Neuronal stem cell (in vitro differentiated cells): ENCODE results near the gene DBF4.
"Not testable (repeated sequence)": the region's sequence is repeated elsewhere in the genome, so short reads cannot be mapped to it uniquely, and the experiment has no call there.

ENCODE experiments used
- DNase-seq: peaks from one replicate; pipeline ENCODE4 v3.0.0-alpha.2; 2013; ENCODE audit warnings: low spot score
- H2AFZ ChIP-seq: one replicate; pipeline ENCODE4 v1.6.1; 2013; ENCODE audit warnings: mild to moderate bottlenecking, low read length, inconsistent platforms
- H2AK5ac ChIP-seq: 2 replicates; pipeline ENCODE4 v1.6.1; 2013; ENCODE audit warnings: low read depth, mild to moderate bottlenecking, inconsistent platforms, low read length, moderate library complexity, mixed read lengths
- H2BK120ac ChIP-seq: 2 replicates; pipeline ENCODE4 v1.6.1; 2013; ENCODE audit warnings: low read depth, mild to moderate bottlenecking, inconsistent platforms, low read length, moderate library complexity, mixed read lengths
- H2BK12ac ChIP-seq: one replicate; pipeline ENCODE4 v1.6.1; 2013; ENCODE audit warnings: low read length, inconsistent platforms
- H2BK15ac ChIP-seq: 2 replicates; pipeline ENCODE4 v1.6.1; 2013; ENCODE audit warnings: mild to moderate bottlenecking, low read length, inconsistent platforms, mixed read lengths
- H2BK5ac ChIP-seq: one replicate; pipeline ENCODE4 v1.6.1; 2013; ENCODE audit warnings: inconsistent platforms, mild to moderate bottlenecking, low read length, moderate library complexity
- H3K14ac ChIP-seq: one replicate; pipeline ENCODE4 v1.6.1; 2013; ENCODE audit warnings: low read length, inconsistent platforms
- H3K18ac ChIP-seq: 2 replicates; pipeline ENCODE4 v1.6.1; 2013; ENCODE audit warnings: low read length, inconsistent platforms
- H3K23ac ChIP-seq: 2 replicates; pipeline ENCODE4 v1.6.1; 2013; ENCODE audit warnings: low read depth, mild to moderate bottlenecking, mixed read lengths, low read length, inconsistent platforms; ENCODE audit not compliant: poor library complexity
- H3K27ac ChIP-seq: replicated peaks from 3 replicates; pipeline ENCODE4 v1.5.1; 2013; ENCODE audit warnings: low read length, inconsistent platforms
- H3K27me3 ChIP-seq, 3 experiments: 2 replicates each; pipeline ENCODE4 v1.6.1; 2013; ENCODE audit warnings: low read length in 3 of 3, mild to moderate bottlenecking in 2 of 3, inconsistent platforms in 1 of 3, low read depth in 1 of 3, mixed read lengths in 1 of 3, moderate library complexity in 1 of 3; ENCODE audit not compliant: control insufficient read depth in 3 of 3, insufficient read depth in 3 of 3
- H3K36me3 ChIP-seq, 2 donors: replicated peaks in 1 of 2; 2 replicates each; pipeline ENCODE4 v1.6.1; 2013; ENCODE audit warnings: low read length in 2 of 2; ENCODE audit not compliant: control insufficient read depth in 2 of 2, insufficient read depth in 2 of 2
- H3K4ac ChIP-seq: 2 replicates; pipeline ENCODE4 v1.6.1; 2013; ENCODE audit warnings: inconsistent platforms, mild to moderate bottlenecking, low read length, moderate library complexity
- H3K4me1 ChIP-seq, 2 donors: 1 replicate in 1 of 2; 2 replicates in 1 of 2; pipeline ENCODE4 v1.6.1; 2013; ENCODE audit warnings: low read length in 2 of 2, low read depth in 1 of 2; ENCODE audit not compliant: control insufficient read depth in 2 of 2, insufficient read depth in 1 of 2
- H3K4me2 ChIP-seq: one replicate; pipeline ENCODE4 v1.6.1; 2013; ENCODE audit warnings: mild to moderate bottlenecking, low read length, inconsistent platforms; ENCODE audit not compliant: insufficient read depth, poor library complexity, severe bottlenecking
- H3K4me3 ChIP-seq, 2 donors: 2 replicates each; pipeline ENCODE4 v1.5.1; 2013; ENCODE audit warnings: low read length in 2 of 2, mild to moderate bottlenecking in 2 of 2, inconsistent platforms in 1 of 2, moderate library complexity in 1 of 2
- H3K79me1 ChIP-seq: one replicate; pipeline ENCODE4 v1.6.1; 2013; ENCODE audit warnings: low read depth, mild to moderate bottlenecking, inconsistent platforms, low read length, moderate library complexity
- H3K9ac ChIP-seq: one replicate; pipeline ENCODE4 v1.6.1; 2013; ENCODE audit warnings: mild to moderate bottlenecking, low read depth, low read length, inconsistent platforms; ENCODE audit not compliant: poor library complexity
- H3K9me3 ChIP-seq, 2 donors: replicated peaks in 1 of 2; 2 replicates each; pipeline versions ENCODE3 to v1.6.1; 2013; ENCODE audit warnings: low read length in 2 of 2, mild to moderate bottlenecking in 2 of 2, inconsistent platforms in 1 of 2, low read depth in 1 of 2, mixed read lengths in 1 of 2, moderate library complexity in 1 of 2; ENCODE audit not compliant: control insufficient read depth in 2 of 2, insufficient read depth in 1 of 2
- H4K8ac ChIP-seq: one replicate; pipeline ENCODE4 v1.6.1; 2013; ENCODE audit warnings: low read depth, mild to moderate bottlenecking, inconsistent platforms, low read length, moderate library complexity
- H4K91ac ChIP-seq: one replicate; pipeline ENCODE4 v1.6.1; 2013; ENCODE audit warnings: low read length, low read depth, mild to moderate bottlenecking, inconsistent platforms; ENCODE audit not compliant: poor library complexity
- WGBS, 2 donors: extraction: QIAGEN DNeasy Blood & Tissue Kit; methylation state at CpG; one replicate each; pipeline ENCODE4 v1.1.7; 2013; ENCODE audit warnings: missing lambda C conversion rate in 2 of 2, mixed read lengths in 1 of 2; ENCODE audit not compliant: insufficient read length in 2 of 2, insufficient replicate concordance in 1 of 2; ENCODE audit errors: extremely low coverage in 2 of 2; 5-methylcytosine and 5-hydroxymethylcytosine counted together

DBF4 gene

GRCh38 chr7:87941138-87941537 lies 64.8 kb downstream of the DBF4 start:
- Histone ChIP-seq H3K27me3 (no peaks in the 10 kb centered on the region), H3K23ac (no peak overlapping the region), H3K4ac (no peak overlapping the region), H4K91ac (no peak overlapping the region), H3K36me3 (peaks cover 0 to 11% of the 10 kb centered on the region in 2 donors), H2BK120ac (no peak overlapping the region), H3K4me3 (no peak overlapping the region), H2BK5ac (no peak overlapping the region), H3K27ac (no peak overlapping the region), H3K4me2 (no peak overlapping the region), H2AFZ (no peak overlapping the region), H4K8ac (no peak overlapping the region), H2BK12ac (no peak overlapping the region), H2AK5ac (no peak overlapping the region), H3K4me1 (no peaks in the 10 kb centered on the region), H3K79me1 (no peaks in the 10 kb centered on the region), H3K9me3 (no peaks in the 10 kb centered on the region), H2BK15ac (no peak overlapping the region), H3K18ac (no peak overlapping the region), H3K9ac (no peak overlapping the region), H3K14ac (no peak overlapping the region)
- WGBS, 2 donors, result no CpG with 5 or more reads among the region's 4 CpGs
- DNase-seq, result no peak

GRCh38 chr7:87944547-87944946 lies 68.3 kb downstream of the DBF4 start:
- H3K27me3 ChIP-seq, result no peaks in the 10 kb centered on the region
- no peak overlapping the region for H3K18ac ChIP-seq
- H4K91ac ChIP-seq, result no peak overlapping the region
- no peak overlapping the region for H3K4ac ChIP-seq
- H2AK5ac ChIP-seq, result no peak overlapping the region
- H2AFZ ChIP-seq, result no peak overlapping the region
- no peaks in the 10 kb centered on the region for H3K79me1 ChIP-seq
- H3K9me3 ChIP-seq, result no peaks in the 10 kb centered on the region
- H3K4me2 ChIP-seq, result no peak overlapping the region
- no peaks in the 10 kb centered on the region for H3K4me1 ChIP-seq
- DNase-seq, result no peak
- H3K36me3 ChIP-seq, result no peaks in the 10 kb centered on the region
- no peak overlapping the region for H3K23ac ChIP-seq
- no peak overlapping the region for H2BK5ac ChIP-seq
- no peak overlapping the region for H2BK12ac ChIP-seq
- H3K14ac ChIP-seq, result no peak overlapping the region
- H2BK15ac ChIP-seq, result no peak overlapping the region
- H3K4me3 ChIP-seq, result no peak overlapping the region
- no peak overlapping the region for H3K9ac ChIP-seq
- H3K27ac ChIP-seq, result no peak overlapping the region
- H4K8ac ChIP-seq, result no peak overlapping the region
- WGBS, 2 donors, result no CpG with 5 or more reads among the region's 3 CpGs
- no peak overlapping the region for H2BK120ac ChIP-seq

- H2BK5ac ChIP-seq, H3K36me3 ChIP-seq, H3K79me1 ChIP-seq, H3K4me3 ChIP-seq, DNase-seq, H3K23ac ChIP-seq, H3K14ac ChIP-seq, H2AFZ ChIP-seq, H3K4me2 ChIP-seq, H3K4ac ChIP-seq, H2BK12ac ChIP-seq, H3K4me1 ChIP-seq, H3K27me3 ChIP-seq, H4K8ac ChIP-seq, H3K27ac ChIP-seq, H3K18ac ChIP-seq, H3K9ac ChIP-seq, H2AK5ac ChIP-seq, H2BK15ac ChIP-seq, H2BK120ac ChIP-seq, H4K91ac ChIP-seq, H3K9me3 ChIP-seq: not testable (repeated sequence)
These were observed 69.6 kb downstream of the DBF4 start for GRCh38 chr7:87945926-87946325.

- no peak overlapping the region for H3K18ac ChIP-seq
- H3K4ac ChIP-seq, result no peak overlapping the region
- no peaks in the 10 kb centered on the region for H3K27me3 ChIP-seq
- no peaks in the 10 kb centered on the region for H3K36me3 ChIP-seq
- H3K9ac ChIP-seq, result no peak overlapping the region
- no peaks in the 10 kb centered on the region for H3K4me1 ChIP-seq
- no peak overlapping the region for H2BK5ac ChIP-seq
- H2AK5ac ChIP-seq, result no peak overlapping the region
- H2BK12ac ChIP-seq, result no peak overlapping the region
- DNase-seq, result no peak
- H3K9me3 ChIP-seq, result no peaks in the 10 kb centered on the region
- no peak overlapping the region for H3K4me3 ChIP-seq
- no peak overlapping the region for H3K23ac ChIP-seq
- no peak overlapping the region for H2BK15ac ChIP-seq
- no peak overlapping the region for H3K4me2 ChIP-seq
- no peak overlapping the region for H3K27ac ChIP-seq
- no peak overlapping the region for H4K8ac ChIP-seq
- H2AFZ ChIP-seq, result no peak overlapping the region
- H2BK120ac ChIP-seq, result no peak overlapping the region
- H4K91ac ChIP-seq, result no peak overlapping the region
- no peak overlapping the region for H3K14ac ChIP-seq
- H3K79me1 ChIP-seq, result no peaks in the 10 kb centered on the region
These were observed 72.1 kb downstream of the DBF4 start for GRCh38 chr7:87948371-87948770.
